Skin epidermis (tissue), 12 donors: ENCODE results near the gene RABL6.

Experiments used
- H3K27ac ChIP-seq, 21 experiments: fragments of 200-600 bp; sonication (generic) in 11 of 21; one replicate each; pipeline ENCODE4 v1.5.0; 2020; ENCODE audit warnings: mild to moderate bottlenecking in 3 of 21, inconsistent platforms in 2 of 21, moderate library complexity in 2 of 21
- H3K4me3 ChIP-seq, 7 experiments: fragments of 200-600 bp; sonication (generic) in 2 of 7; one replicate each; pipeline ENCODE4 v1.5.0; 2020; ENCODE audit warnings: inconsistent platforms in 2 of 7, mild to moderate bottlenecking in 2 of 7, moderate library complexity in 1 of 7

Gene RABL6

GRCh38 chr9:136886610-136887597, 79.2 kb downstream of the RABL6 start:
- Histone ChIP-seq H3K27ac (peak overlapping the region; percentile 84 to 99 (median 91)), H3K4me3 (peak overlapping the region; percentile 77 to 99 (median 90))

DNA sequence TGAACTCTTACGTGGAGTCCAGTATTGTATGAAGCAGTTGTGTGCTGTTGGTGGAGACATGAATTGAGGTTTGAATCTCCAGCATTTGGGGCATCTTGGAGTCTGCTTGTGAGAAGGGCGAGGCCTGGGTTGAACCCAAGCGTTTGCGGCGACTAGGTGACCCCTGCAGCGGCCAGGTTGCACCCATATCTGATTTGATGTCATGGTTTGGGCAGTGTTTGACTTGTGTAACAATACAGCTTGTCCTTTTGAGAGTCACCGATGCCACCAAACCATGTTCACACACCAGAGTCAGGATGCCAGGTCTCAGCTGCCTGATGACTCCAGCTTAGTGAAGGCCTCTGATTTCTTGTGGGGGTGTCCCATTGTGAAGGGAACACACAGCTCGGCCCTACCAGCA, 80.7 kb downstream of the RABL6 start:
- Histone ChIP-seq H3K27ac (peak overlapping the region in 2 of 21 experiments; percentile 14 to 90), H3K4me3 (no peak overlapping the region)

DNA sequence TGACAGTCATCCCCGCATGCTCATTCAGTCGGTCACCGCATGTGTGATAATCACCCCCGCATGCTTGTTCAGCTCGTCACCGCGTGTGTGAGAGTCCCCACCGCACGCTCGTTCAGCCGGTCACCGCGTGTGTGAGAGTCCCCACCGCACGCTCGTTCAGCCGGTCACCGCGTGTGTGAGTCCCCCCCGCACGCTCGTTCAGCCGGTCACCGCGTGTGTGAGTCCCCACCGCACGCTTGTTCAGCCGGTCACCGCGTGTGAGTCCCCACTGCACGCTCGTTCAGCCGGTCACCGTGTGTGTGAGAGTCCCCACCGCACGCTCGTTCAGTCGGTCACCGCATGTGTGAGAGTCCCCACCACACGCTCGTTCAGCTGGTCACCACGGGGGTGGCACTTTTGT, 82.1 kb downstream of the RABL6 start:
- no peak overlapping the region for H3K27ac ChIP-seq
- H3K4me3 ChIP-seq = no peak overlapping the region

DNA sequence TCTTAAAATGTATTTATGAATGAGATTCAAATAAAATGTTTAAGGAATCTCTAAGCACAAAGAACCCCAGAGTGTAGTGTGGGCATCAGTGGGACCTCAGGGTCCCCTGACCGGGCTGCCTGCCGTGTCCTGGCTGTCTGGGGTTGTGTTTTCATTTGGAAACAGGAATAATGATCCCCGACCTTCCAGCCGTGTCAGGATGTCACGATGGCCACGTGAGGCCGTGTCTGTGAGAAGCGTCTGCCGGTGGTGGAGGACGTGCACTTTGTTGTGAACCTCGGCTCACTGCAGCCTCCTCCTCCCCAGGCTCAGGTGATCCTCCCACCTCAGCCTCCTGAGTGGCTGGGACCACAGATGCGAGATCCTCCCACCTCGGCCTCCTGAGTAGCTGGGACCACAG, 82.9 kb downstream of the RABL6 start:
- no peak overlapping the region for H3K4me3 ChIP-seq
- H3K27ac ChIP-seq = no peak overlapping the region
